ENCODE data around the gene ZNF653.
"Not testable (repeated sequence)": the region's sequence is repeated elsewhere in the genome, so short reads cannot be mapped to it uniquely, and the experiment has no call there.

Gene ZNF653

DNA sequence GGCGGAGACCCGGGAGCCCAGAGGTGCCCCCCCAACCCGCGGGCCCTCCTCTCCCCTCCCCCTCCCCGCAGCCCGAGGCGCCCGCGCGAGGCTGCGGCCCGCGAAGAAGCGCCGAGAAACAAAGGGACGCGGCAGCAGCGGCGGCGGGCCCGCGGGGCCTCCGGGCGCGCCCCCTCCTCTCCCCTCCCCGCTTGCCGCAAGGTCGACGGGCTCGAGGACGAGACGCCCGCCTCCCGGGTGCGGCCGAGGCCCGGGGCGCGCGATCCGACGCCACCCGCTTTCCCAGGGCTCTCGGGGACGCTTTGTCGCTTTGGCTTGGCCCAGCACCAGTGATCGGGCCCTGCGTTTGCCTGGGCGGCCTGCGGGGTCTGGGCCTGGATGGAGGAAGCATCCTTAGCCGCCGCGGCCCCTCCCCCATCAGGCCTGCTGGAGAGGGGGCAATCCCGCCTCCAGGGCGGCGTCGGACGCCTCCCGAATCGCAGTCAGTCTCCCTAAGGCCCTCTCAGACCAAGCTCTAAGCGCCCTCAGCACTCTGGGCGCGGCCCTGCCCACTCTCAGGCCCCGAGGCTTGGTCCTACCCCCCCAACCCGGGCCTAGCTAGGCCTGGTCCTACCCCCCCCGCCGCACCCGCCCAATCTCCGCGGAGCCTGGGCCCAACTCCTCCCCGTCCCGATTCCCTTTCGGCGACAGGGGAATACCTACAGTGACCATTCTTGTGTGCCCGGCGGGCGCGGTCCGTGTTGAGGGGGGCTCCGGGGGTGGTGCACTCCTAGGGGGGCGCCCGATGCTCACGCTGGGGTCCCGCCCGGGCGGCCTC is 25.5 kb downstream of the ZNF653 start:
- H3K27me3 Mint-ChIP-seq (ENCODE audit: low read depth), result peaks cover 45% of the 10 kb centered on the region
- no peak overlapping the region for H3K27ac Mint-ChIP-seq

DNA sequence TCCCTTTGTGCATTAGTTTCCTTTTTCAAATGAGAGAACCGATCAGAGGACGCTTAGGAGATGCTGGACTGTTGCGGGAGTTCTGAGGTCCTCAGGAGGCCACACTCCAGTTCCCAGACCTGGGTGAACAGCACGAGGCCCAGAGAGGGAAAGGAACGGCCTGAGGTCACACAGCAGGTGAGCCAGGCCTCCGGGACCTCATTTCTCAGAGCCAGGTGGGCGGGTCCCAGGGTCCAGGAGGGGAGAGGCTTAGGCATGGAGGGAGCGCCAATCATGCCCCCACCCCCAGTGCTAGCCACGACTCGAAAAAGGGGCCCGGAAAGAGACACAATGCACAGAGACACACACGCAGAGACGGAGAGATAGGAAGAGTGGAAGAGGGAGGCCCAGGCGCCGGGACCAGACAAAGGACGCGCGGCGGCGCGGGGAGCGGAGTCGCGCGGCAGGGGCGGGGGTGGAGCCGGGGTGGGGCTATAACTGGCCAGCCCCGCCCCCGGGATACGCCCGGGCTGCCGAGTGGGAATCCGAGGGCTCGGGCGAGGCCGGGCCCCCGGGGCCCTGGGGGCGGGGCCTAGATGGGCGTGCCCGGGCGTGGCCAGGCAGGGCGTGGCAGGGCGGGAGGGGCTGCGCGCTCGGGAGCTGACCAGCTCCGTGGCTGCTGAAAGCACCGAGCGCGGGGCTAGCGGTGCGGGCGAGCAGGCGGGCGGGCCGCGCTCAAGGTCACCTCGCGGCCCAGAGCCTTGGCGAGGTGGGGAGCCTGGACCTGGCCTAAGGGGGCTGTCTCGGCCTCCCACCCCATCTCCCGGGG is 26.3 kb downstream of the ZNF653 start:
- H3K4me1 Mint-ChIP-seq (ENCODE audit: low read depth), result peaks cover 18% of the 10 kb centered on the region
- no peak overlapping the region for H3K4me3 Mint-ChIP-seq
- H3K27ac Mint-ChIP-seq, result no peak overlapping the region
- no peaks in the 10 kb centered on the region for H3K36me3 Mint-ChIP-seq (ENCODE audit: low read depth)
- peaks cover 45% of the 10 kb centered on the region for H3K27me3 Mint-ChIP-seq (ENCODE audit: low read depth)
- no peaks in the 10 kb centered on the region for H3K9me3 Mint-ChIP-seq

More for the DNA sequence above, 25.5 kb downstream of the ZNF653 start:
- Mint-ChIP-seq H3K4me1 (ENCODE audit: low read depth) (peaks cover 19% of the 10 kb centered on the region), H3K4me3 (no peak overlapping the region), H3K36me3 (ENCODE audit: low read depth) (peaks cover 1% of the 10 kb centered on the region), H3K9me3 (no peaks in the 10 kb centered on the region)

DNA sequence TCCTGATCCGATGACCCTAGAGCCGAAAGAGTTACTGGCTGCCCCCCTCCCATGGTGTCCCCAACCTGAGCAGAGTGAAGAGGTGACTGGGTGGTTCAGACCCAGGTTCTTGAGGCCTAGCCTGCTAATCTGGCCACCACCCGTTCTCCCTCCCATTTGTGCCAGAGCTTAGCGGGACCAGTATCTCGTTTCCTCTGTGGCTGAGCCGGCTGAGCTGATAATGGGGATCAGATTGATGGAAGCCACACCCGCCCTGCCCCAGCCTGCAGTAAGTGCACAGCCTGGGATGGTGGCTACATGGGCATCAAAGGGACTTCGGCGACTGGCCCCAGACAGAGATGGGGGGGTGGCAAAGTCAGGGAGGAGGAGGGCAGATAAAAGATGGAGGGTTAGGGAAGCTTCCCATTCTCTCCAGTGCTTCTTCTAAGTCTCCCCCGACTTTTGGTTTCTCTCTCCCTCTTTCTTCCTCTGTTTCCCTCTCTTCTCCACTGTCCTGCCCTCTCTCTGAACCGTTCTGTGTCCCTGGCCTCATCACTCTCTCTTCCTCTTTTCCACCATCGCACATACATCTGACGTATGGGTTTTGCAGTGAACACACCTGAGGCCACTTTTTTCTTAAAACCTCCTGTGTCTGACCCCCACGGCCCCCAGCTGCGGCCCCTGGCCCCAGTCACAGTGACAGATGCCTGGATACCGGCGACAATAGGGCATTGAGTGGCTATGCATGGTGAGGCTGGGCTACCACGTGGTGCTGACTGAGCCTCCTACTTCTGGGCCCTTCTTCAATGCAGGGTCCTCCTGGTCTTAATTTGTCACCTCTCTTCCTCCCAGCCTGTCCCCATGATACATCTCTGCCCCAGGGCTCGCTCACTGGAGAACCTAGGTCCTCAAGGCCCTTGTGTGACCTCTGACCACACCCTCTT is 27.2 kb downstream of the ZNF653 start:
- Mint-ChIP-seq H3K27me3 (ENCODE audit: low read depth) (peaks cover 49% of the 10 kb centered on the region), H3K9me3 (no peaks in the 10 kb centered on the region), H3K36me3 (ENCODE audit: low read depth) (no peaks in the 10 kb centered on the region), H3K27ac (no peak overlapping the region), H3K4me1 (ENCODE audit: low read depth) (peaks cover 18% of the 10 kb centered on the region), H3K4me3 (no peak overlapping the region)

DNA sequence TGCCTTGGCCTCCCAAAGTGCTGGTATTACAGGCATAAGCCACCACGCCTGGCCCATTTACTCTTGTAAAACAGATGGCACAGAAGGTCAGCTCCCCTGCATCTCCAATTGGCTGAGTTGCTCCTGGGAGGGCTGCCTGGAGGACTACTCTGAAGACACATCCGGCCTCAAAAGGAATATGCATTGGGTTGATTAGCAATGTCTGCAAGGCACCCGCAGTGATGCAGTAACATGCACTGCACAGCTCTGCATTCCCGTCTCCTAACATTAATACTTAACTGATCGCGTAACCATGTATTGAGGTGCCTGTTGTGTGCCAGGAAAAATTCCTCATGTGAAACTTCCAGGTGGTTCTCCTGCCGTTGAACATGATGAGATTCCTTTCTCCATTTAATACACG is 29.8 kb downstream of the ZNF653 start:
- H3K9me3 Mint-ChIP-seq, result no peaks in the 10 kb centered on the region
- no peak overlapping the region for H3K27ac Mint-ChIP-seq
- H3K27me3 Mint-ChIP-seq (ENCODE audit: low read depth), result peaks cover 43% of the 10 kb centered on the region
- H3K36me3 Mint-ChIP-seq (ENCODE audit: low read depth), result no peaks in the 10 kb centered on the region
- no peak overlapping the region for H3K4me3 Mint-ChIP-seq
- H3K4me1 Mint-ChIP-seq (ENCODE audit: low read depth), result peaks cover 5% of the 10 kb centered on the region

DNA sequence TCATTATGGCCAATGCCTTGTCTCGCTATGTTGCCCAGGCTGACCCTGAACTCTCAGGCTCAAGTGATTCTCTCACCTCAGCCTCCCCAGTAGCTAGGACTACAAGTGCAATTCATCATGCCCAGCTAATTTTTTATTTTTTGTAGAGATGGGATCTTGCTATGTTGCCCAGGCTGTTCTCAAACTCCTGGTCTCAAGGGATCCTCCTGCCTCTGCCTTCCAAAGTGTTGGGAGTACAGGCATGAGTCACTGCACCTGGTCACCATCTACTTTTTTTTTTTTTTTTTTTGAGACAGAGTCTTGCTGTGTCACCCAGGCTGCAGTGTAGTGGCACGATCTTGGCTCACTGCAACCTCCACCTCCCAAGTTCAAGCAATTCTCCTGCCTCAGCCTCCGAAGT is 30.3 kb downstream of the ZNF653 start:
- H3K27ac Mint-ChIP-seq; H3K9me3 Mint-ChIP-seq; H3K36me3 Mint-ChIP-seq (ENCODE audit: low read depth); H3K4me1 Mint-ChIP-seq (ENCODE audit: low read depth); H3K4me3 Mint-ChIP-seq: not testable (repeated sequence)
- peaks cover 43% of the 10 kb centered on the region for H3K27me3 Mint-ChIP-seq (ENCODE audit: low read depth)

DNA sequence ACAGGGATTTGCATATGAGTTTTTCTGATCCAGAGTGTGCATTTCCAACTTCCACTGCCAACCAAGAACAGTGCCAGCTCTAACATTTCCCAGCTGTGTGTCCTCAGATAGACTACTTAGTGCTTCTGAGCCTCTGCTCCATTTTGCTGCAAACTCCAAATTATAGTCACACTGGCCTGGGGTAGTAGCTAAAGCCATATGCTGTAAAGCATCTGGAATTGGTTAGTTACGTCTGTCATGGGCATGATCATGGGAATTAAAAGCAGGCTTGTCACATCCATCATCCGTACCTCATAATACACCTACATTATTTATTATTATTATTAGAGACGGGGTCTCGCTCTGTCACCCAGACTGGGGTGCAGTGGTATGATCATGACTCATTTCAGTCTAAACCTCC is 31.9 kb downstream of the ZNF653 start:
- Mint-ChIP-seq H3K36me3 (ENCODE audit: low read depth) (no peaks in the 10 kb centered on the region), H3K4me1 (ENCODE audit: low read depth) (peaks cover 2% of the 10 kb centered on the region), H3K27me3 (ENCODE audit: low read depth) (peaks cover 37% of the 10 kb centered on the region), H3K9me3 (no peaks in the 10 kb centered on the region), H3K27ac (no peak overlapping the region), H3K4me3 (no peak overlapping the region)

DNA sequence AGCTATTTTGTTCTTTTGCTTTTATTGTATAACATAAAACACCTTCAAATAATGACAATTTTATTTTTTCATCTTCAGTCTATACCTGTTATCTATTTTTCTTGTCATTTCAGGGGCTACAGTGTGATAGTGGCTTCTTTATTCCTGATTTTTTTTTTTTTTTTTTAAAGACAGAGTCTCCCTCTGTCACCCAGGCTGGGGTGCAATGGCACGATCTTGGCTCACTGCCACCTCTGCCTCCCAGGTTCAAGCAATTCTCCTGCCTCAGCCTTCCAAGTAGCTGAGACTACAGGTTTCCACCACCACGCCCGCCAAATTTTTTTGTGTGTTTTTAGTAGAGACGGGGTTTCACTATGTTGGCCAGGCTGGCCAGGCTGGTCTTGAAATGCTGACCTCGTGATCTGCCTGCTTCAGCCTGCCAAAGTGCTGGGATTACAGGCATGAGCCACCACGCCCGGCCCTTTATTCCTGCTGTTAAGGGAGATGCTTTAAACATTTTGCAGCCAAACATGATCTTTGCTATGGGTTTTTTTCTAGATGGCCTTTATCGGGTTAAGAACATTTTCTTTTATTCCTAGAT is 37.3 kb downstream of the ZNF653 start:
- not testable (repeated sequence) for H3K27me3 Mint-ChIP-seq (ENCODE audit: low read depth); H3K4me3 Mint-ChIP-seq; H3K4me1 Mint-ChIP-seq (ENCODE audit: low read depth); H3K27ac Mint-ChIP-seq; H3K9me3 Mint-ChIP-seq; H3K36me3 Mint-ChIP-seq (ENCODE audit: low read depth)

DNA sequence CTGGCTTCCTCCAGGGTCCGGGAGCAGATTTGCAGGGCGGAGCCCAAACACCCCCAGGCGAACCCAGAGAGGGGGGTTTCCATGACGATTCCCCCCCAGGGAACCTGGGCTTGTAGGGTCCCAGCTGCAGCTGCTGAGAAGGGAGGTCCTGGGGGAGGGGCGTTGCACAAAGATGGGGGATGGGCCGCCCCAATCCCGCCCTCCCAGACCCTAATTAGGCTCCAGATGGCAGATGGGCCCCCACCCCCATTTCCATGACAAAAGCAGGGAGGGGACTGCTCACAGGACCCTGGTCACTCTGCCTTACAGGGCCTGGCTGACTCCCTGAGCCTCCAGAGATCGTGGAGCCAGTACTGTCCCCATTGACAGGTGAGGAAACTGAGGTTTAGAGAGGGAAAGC is 40.0 kb downstream of the ZNF653 start:
- peaks cover 2% of the 10 kb centered on the region for H3K4me1 Mint-ChIP-seq (ENCODE audit: low read depth)
- no peak overlapping the region for H3K27ac Mint-ChIP-seq
- H3K9me3 Mint-ChIP-seq, result no peaks in the 10 kb centered on the region
- H3K36me3 Mint-ChIP-seq (ENCODE audit: low read depth), result no peaks in the 10 kb centered on the region
- no peaks in the 10 kb centered on the region for H3K27me3 Mint-ChIP-seq (ENCODE audit: low read depth)
- no peak overlapping the region for H3K4me3 Mint-ChIP-seq

DNA sequence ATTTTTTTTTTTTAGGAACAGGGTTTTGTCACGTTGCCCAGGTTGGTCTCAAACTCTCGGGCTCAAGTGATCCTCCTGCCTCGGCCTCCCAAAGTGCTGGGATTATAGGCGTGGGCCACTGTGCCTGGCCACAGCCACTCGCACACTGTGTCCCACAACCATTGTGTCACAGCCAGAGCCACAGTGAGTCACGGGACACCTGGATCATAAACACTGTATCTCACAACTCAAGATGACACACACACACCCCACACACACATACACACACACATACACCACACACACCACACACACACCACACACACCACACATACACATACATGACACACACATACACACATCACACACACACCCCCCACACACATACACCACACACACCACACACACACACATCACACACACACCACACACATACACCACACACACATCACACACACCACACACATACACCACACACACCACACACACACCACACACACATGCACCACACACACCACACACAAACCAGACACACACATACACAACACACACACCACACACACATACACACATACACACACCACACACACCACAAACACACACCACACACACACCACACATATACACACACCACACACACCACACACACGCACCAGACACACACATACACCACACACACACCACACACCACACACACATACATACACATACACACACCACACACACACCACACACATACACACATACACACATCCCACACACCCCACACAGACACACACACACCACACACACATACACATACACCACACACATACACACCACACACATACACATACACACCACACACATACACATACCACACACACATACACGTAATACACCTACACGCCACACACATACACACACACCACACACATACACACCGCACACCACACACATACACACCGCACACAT is 41.0 kb downstream of the ZNF653 start:
- Mint-ChIP-seq H3K9me3 (no peaks in the 10 kb centered on the region), H3K27me3 (ENCODE audit: low read depth) (no peaks in the 10 kb centered on the region), H3K27ac (no peak overlapping the region), H3K36me3 (ENCODE audit: low read depth) (no peaks in the 10 kb centered on the region), H3K4me1 (ENCODE audit: low read depth) (peaks cover 2% of the 10 kb centered on the region), H3K4me3 (no peak overlapping the region)

DNA sequence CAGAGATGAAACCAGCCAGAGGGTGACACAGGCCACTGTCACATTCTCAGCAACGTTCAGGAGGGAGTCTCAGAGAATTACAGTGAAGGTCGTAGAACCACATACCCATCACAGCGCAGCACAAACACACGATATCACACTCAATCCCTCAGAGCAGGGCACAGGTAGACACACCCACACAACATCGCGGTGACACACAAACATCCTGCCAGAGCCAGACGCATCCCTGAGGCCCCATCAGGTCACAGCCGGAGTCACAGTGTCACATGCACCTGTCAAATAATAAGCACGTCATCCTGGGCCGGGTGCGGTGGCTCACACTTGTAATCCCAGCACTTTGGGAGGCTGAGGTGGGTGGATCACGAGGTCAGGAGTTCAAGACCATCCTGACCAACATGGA is 42.2 kb downstream of the ZNF653 start:
- Mint-ChIP-seq H3K27me3 (ENCODE audit: low read depth) (no peaks in the 10 kb centered on the region), H3K4me1 (ENCODE audit: low read depth) (peaks cover 2% of the 10 kb centered on the region), H3K36me3 (ENCODE audit: low read depth) (no peaks in the 10 kb centered on the region), H3K9me3 (no peaks in the 10 kb centered on the region), H3K27ac (no peak overlapping the region), H3K4me3 (no peak overlapping the region)

DNA sequence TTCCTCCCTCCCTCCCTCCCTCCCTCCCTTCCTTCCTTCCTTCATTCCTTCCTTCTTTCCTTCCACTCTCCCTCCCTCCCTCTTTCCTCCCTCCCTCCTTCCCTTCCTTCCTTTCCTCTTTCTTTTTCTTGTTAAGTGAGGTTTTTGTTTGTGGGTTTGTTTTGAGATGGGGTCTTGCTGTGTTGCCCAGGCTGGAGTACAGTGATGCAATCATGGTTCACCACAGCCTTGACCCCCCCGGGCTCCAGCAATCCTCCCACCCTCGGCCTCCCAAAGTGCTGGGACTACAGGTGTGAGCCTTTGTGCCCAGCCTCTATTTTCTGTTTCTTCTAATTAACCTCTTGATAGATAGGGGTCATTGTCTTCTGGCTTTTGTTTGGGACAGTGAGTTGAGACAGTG is 44.2 kb downstream of the ZNF653 start:
- Mint-ChIP-seq H3K4me1 (ENCODE audit: low read depth) (peaks cover 2% of the 10 kb centered on the region), H3K27me3 (ENCODE audit: low read depth) (no peaks in the 10 kb centered on the region), H3K27ac (no peak overlapping the region), H3K9me3 (no peaks in the 10 kb centered on the region), H3K36me3 (ENCODE audit: low read depth) (no peaks in the 10 kb centered on the region), H3K4me3 (no peak overlapping the region)

DNA sequence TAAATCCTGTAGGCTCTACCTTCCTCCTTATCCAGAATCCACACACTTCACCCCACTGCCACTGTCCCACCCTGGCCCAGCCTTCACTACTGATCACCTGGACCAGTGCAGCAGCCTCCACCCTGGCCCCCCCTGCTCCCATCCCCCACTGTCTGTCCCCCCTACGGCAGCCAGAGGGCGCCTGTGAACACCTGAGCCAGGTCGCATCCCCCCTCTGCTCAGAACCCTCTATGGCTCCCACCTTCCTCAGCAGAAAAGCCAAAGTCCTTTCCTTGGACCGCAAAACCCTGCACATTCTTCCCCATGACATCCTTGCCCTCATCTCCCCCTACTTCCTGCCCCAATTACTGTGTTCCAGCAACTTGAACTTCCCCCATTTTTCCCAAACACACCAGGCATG is 45.4 kb downstream of the ZNF653 start:
- H3K4me3 Mint-ChIP-seq, result no peak overlapping the region
- no peaks in the 10 kb centered on the region for H3K36me3 Mint-ChIP-seq (ENCODE audit: low read depth)
- no peaks in the 10 kb centered on the region for H3K27me3 Mint-ChIP-seq (ENCODE audit: low read depth)
- no peaks in the 10 kb centered on the region for H3K9me3 Mint-ChIP-seq
- H3K27ac Mint-ChIP-seq, result no peak overlapping the region
- peaks cover 2% of the 10 kb centered on the region for H3K4me1 Mint-ChIP-seq (ENCODE audit: low read depth)

DNA sequence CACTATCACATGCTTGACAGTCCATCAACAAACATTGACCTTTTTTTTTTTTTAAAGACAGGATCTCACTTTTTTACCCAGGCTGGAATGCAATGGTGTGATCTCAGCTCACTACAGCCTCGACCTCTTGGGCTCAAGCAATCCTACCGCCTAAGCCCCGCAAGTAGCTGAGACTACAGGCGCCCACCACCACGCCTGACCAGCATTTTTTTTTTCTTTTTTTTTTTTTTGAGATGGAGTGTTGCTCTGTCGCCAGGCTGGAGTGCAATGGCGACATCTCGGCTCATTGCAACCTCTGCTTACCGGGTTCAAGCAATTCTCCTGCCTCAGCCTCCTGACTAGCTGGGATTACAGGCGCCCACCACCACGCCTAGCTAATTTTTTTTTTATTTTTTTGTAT is 46.7 kb downstream of the ZNF653 start:
- H3K4me1 Mint-ChIP-seq (ENCODE audit: low read depth); H3K27me3 Mint-ChIP-seq (ENCODE audit: low read depth); H3K36me3 Mint-ChIP-seq (ENCODE audit: low read depth); H3K9me3 Mint-ChIP-seq; H3K27ac Mint-ChIP-seq; H3K4me3 Mint-ChIP-seq: not testable (repeated sequence)
